Left cardiac atrium (tissue), 4 donors: ENCODE results near the gene IGSF21. TPM values are rescaled to one million over a fixed set of nuclear protein-coding genes. Genes with fewer than 3 reads are reported as not detected.

Experiments used
- ATAC-seq, 2 donors: fragments of 200-7000 bp; cut with Tn5 transposase; one replicate each; pipeline ENCODE4 v1.9.1; 2020; ENCODE audit warnings: mild to moderate bottlenecking in 2 of 2, moderate library complexity in 2 of 2
- DNase-seq: peaks from one replicate; pipeline ENCODE4 v3.0.0-alpha.2; 2020
- intact Hi-C, 2 donors: fragments of 100-400 bp; cut with DNase I; formaldehyde crosslinking; loops; one replicate each; pipeline versions ENCODE4 v1.14.1 to v1.15.1; 2022 to 2023
- total RNA-seq, 2 donors: library from RNA; stranded (reverse); fragmentation: NEBNext Ultra II Directional; extraction: Animal tissue kit (Norgen Biotek cat#: 25700); gene quantifications; one replicate each; pipeline ENCODE4 v1.2.1, GENCODE V29; 2021
- donor health status: DM: no; HTN: yes; CAD: no.
- donor health status: DM: no; HTN: yes; CAD: no; lungs with severe emphysema.
- donor health status: DM: yes; HTN: yes; CAD: no.
- donor health status: Dilated cardiomyopathy.

IGSF21 gene
- total RNA-seq, 2 donors from 2014 or later = 1.0 to 3.0 TPM

- DNase-seq (no peak), ATAC-seq (peak in 1 of 2 donors; percentile 67)
- intact Hi-C loops = loop anchor here in 1 of 2 donors (10.0 kb wide), 1 partner anchor 120 kb away; no protein-coding TSS in a partner anchor
Observed at GRCh38 chr1:18234790-18235242, 127.2 kb downstream of the IGSF21 start.

GRCh38 chr1:18237371-18237770 lies 129.8 kb downstream of the IGSF21 start:
- DNase-seq (no peak), ATAC-seq (no peak)
- intact Hi-C loops = loop anchor here in 1 of 2 donors (10.0 kb wide), 1 partner anchor 123 kb away; no protein-coding TSS in a partner anchor

- no peak for DNase-seq
- no peak for ATAC-seq
- intact Hi-C loops = loop anchor here in 1 of 2 donors (10.0 kb wide), 1 partner anchor 123 kb away; no protein-coding TSS in a partner anchor
Observed at GRCh38 chr1:18238190-18238589, 130.6 kb downstream of the IGSF21 start.

GRCh38 chr1:18239671-18240070 lies 132.1 kb downstream of the IGSF21 start:
- DNase-seq (no peak), ATAC-seq (no peak)
- intact Hi-C loops = loop anchor here in 1 of 2 donors (10.0 kb wide), 1 partner anchor 125 kb away; no protein-coding TSS in a partner anchor

GRCh38 chr1:18240906-18241305 lies 133.3 kb downstream of the IGSF21 start:
- DNase-seq = no peak
- intact Hi-C loops = no loop called here
- ATAC-seq = no peak

GRCh38 chr1:18241891-18242290 lies 134.3 kb downstream of the IGSF21 start:
- ATAC-seq (no peak), DNase-seq (no peak)
- intact Hi-C loops = no loop called here

- ATAC-seq = no peak
- no peak for DNase-seq
- intact Hi-C loops = no loop called here
Observed at GRCh38 chr1:18243503-18244175, 136.0 kb downstream of the IGSF21 start.

- no peak for ATAC-seq
- DNase-seq = no peak
- intact Hi-C loops = no loop called here
Observed at GRCh38 chr1:18244762-18245161, 137.2 kb downstream of the IGSF21 start.

- intact Hi-C loops = no loop called here
- no peak for ATAC-seq
Observed at GRCh38 chr1:18245647-18246046, 138.0 kb downstream of the IGSF21 start.

GRCh38 chr1:18246543-18246942 lies 138.9 kb downstream of the IGSF21 start:
- intact Hi-C loops = no loop called here
- no peak for ATAC-seq
- DNase-seq = no peak

More at GRCh38 chr1:18245647-18246046, 138.0 kb downstream of the IGSF21 start:
- DNase-seq = no peak

GRCh38 chr1:18247151-18247550 lies 139.6 kb downstream of the IGSF21 start:
- ATAC-seq (no peak), DNase-seq (no peak)
- intact Hi-C loops = no loop called here

- intact Hi-C loops = no loop called here
- DNase-seq = no peak
- no peak for ATAC-seq
Observed at GRCh38 chr1:18249631-18250030, 142.0 kb downstream of the IGSF21 start.

GRCh38 chr1:18253093-18253492 lies 145.5 kb downstream of the IGSF21 start:
- intact Hi-C loops = no loop called here
- ATAC-seq = no peak
- no peak for DNase-seq

GRCh38 chr1:18256282-18257235 lies 149.0 kb downstream of the IGSF21 start:
- ATAC-seq (no peak), DNase-seq (peak; percentile 51)
- intact Hi-C loops = no loop called here

- ATAC-seq (no peak), DNase-seq (no peak)
- intact Hi-C loops = no loop called here
Observed at GRCh38 chr1:18257778-18258177, 150.2 kb downstream of the IGSF21 start.

- intact Hi-C loops = no loop called here
- DNase-seq (no peak), ATAC-seq (no peak)
Observed at GRCh38 chr1:18261891-18262290, 154.3 kb downstream of the IGSF21 start.

- intact Hi-C loops = no loop called here
- DNase-seq (no peak), ATAC-seq (no peak)
Observed at GRCh38 chr1:18262726-18263125, 155.1 kb downstream of the IGSF21 start.

GRCh38 chr1:18263547-18264120 lies 156.0 kb downstream of the IGSF21 start:
- ATAC-seq (no peak), DNase-seq (no peak)
- intact Hi-C loops = no loop called here

GRCh38 chr1:18264450-18265039 lies 156.9 kb downstream of the IGSF21 start:
- ATAC-seq (no peak), DNase-seq (no peak)
- intact Hi-C loops = no loop called here
